ENCODE data around the gene TACC2. TPM values are rescaled to one million over a fixed set of nuclear protein-coding genes. Genes with fewer than 3 reads are reported as not detected.
"Not testable (repeated sequence)": the region's sequence is repeated elsewhere in the genome, so short reads cannot be mapped to it uniquely, and the experiment has no call there.

TACC2 gene
- polyA plus RNA-seq, 1 donor from 2014 or later = not detected

DNA sequence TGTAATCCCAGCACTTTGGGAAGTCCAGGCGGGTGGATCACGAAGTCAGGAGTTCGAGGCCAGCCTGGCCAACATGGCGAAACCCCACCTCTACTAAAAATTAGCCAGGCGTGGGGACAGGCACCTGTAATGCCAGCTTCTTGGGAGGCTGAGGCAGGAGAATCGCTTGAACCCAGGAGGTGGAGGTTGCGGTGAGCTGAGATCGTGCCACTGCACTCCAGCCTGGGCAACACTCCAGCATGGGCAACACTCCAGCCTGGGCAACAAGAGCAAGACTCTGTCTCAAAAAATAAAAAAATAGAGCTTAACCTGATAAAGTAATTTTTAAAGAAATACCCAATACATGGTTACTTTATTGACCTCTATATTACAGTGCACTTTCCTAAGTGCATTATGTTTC is 19.9 kb upstream of the TACC2 start:
- H3K9me3 Mint-ChIP-seq, H3K27ac Mint-ChIP-seq, H3K4me3 Mint-ChIP-seq, H3K27me3 Mint-ChIP-seq, H3K36me3 Mint-ChIP-seq: not testable (repeated sequence)
- peaks cover 14 to 16% (median 15%) of the 10 kb centered on the region in 3 donors for H3K4me1 Mint-ChIP-seq

DNA sequence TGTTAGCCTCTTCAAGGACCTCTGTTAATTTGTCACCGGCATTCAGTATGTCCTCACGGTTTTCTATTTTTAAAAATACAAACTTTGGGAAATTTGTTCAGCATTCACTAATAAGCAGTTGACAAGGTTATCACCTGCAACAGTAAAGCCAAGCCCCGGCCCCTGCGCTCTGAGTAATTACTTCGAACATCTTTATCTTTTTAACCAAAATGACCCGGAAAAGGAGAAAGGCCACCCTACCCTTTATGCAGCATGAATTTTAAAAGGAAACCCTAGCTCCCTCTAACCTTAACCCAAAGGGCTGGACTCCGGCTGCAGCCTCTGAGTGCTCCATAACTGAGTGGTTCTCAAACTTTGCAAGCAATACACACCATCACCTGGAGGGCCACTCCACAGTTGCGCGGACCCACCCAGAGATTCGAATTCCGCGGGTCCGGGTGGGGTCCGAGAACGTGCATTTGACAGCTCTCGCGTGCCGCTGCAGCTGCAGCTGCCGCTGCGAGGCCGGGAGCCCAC is 14.9 kb upstream of the TACC2 start:
- no peaks in the 10 kb centered on the region for H3K9me3 Mint-ChIP-seq
- H3K36me3 Mint-ChIP-seq = no peaks in the 10 kb centered on the region
- H3K4me3 Mint-ChIP-seq = peak overlapping the region; percentile 81 to 94 (median 90)
- H3K27me3 Mint-ChIP-seq = no peaks in the 10 kb centered on the region
- peak overlapping the region in 1 of 3 donors; percentile 81 for H3K27ac Mint-ChIP-seq
- H3K4me1 Mint-ChIP-seq = peaks cover 16 to 22% (median 20%) of the 10 kb centered on the region in 3 donors

DNA sequence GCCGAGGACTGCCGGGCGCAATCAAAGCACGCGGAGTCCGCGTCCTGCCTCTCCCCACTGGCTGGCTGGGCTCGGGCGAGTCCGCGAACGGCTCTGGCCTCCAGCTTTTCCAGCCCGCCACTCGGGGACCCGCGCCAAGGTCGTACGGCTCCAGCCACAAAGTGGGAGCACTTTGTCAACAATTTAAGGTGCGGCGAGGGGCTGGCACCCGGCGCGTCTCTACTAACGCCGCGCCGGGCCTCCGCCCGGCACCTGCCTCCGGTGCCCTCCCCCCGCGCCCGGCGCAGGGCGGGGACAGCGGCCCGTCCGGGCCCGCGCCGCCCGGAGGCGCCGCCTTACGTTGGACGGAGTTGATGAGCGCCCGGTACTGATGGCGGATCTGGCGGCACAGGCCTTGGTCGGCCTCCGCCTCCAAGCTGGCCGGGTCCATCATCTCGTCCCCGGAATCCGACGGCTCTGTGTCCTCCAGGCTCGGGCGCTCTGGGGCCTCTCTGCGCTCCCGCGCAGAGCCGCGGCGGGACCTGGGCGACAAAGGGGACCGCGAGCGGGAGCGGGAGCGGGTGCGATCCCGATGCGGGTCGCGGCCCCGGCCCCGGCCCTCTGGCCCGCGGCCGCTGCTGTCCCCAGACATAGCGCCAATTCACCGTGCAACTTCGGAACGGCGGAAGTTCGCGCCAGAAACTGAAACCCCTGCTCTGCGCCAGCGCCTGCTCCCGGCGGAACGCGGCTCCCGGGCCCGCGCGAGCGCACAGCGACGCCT is 14.2 kb upstream of the TACC2 start, which contains the start of gene NSMCE4A:
NSMCE4A (minus strand) TSS at position 683 of the 760 bp plus-strand sequence; CDS start at position 631, 52 bp downstream.
- Mint-ChIP-seq H3K27me3 (no peaks in the 10 kb centered on the region), H3K4me1 (peaks cover 16 to 22% (median 20%) of the 10 kb centered on the region in 3 donors), H3K9me3 (no peaks in the 10 kb centered on the region), H3K4me3 (peak within 1 kb of the TSS; percentile 81 to 94 (median 90)), H3K27ac (peak within 1 kb of the TSS in 1 of 3 donors; percentile 81), H3K36me3 (no peaks in the 10 kb centered on the region)

DNA sequence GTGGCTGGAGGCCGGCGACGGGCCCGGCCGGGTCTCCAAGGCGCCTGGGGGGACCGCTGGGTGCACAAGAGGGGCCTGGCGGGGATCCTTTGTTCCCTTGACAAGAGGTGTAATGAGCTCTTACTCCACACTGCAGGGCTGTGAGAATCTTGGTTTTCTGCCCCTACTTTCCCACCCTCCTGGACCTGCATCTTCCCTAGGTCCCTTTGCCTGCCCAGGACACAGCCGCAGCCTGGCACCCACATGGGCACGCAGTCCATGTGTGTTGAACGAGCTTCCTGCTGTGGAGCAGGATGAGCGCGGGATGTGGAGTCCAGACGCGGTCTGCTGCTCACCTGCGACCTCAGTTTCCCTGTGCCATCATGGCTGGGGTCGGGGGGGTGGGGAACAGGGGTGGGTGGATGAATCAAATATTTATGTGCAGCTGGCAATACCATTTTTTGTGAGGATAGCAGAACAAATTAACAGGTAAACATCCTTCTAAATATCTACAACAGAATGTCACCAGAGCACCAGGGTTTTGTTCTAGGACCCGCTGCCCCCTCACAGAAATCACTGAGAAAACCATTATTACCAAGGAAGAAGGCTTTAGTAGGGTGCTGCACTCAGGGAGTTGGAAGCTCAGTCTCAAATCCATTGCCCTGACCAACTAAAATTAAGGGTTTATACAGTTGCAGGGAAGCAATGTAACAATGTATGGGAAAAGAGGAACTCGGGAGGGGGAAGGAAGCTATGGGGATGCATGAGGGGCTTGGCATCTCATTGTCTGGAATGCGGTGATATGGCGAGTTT is 13.5 kb upstream of the TACC2 start:
- Mint-ChIP-seq H3K27me3 (no peaks in the 10 kb centered on the region), H3K36me3 (no peaks in the 10 kb centered on the region), H3K27ac (peak overlapping the region in 1 of 3 donors; percentile 53), H3K9me3 (no peaks in the 10 kb centered on the region), H3K4me3 (peak overlapping the region; percentile 78 to 91 (median 90)), H3K4me1 (peaks cover 16 to 22% (median 20%) of the 10 kb centered on the region in 3 donors)

- Mint-ChIP-seq H3K4me1 (peaks cover 16 to 22% (median 18%) of the 10 kb centered on the region in 3 donors), H3K4me3 (peak overlapping the region in 3 of 4 donors; percentile 34 to 90 (median 65)), H3K36me3 (no peaks in the 10 kb centered on the region), H3K27ac (no peak overlapping the region), H3K27me3 (no peaks in the 10 kb centered on the region), H3K9me3 (no peaks in the 10 kb centered on the region)
These were observed 12.4 kb upstream of the TACC2 start for GRCh38 chr10:121976607-121977006.

DNA sequence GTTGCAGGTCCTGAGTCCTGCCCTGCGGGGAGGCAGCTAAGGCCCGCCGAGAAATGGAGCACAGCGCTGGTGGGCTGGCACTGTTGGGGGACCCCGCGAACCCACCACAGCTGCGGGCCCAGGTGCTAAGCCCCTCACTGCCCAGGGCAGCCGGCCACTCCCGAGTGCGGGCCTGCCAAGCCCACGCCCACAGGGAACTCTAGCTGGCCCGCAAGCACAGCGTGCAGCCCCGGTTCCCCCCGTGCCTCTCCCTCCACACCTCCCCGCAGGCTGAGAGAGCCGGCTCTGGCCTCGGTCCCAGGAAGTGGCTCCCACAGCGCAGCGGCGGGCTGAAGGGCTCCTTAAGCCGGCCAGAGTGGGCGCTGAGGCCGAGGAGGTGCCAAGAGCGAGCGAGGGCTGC is 10.5 kb upstream of the TACC2 start:
- H3K4me3 Mint-ChIP-seq = no peak overlapping the region
- no peaks in the 10 kb centered on the region for H3K27me3 Mint-ChIP-seq
- no peak overlapping the region for H3K27ac Mint-ChIP-seq
- H3K36me3 Mint-ChIP-seq = no peaks in the 10 kb centered on the region
- peaks cover under 1 to 1% (median under 1%) of the 10 kb centered on the region in 3 donors for H3K9me3 Mint-ChIP-seq
- H3K4me1 Mint-ChIP-seq = peaks cover 6 to 11% (median 8%) of the 10 kb centered on the region in 3 donors

- Mint-ChIP-seq H3K36me3 (peaks cover 2% of the 10 kb centered on the region), H3K4me3 (no peak overlapping the region), H3K4me1 (peaks cover 0 to 1% (median 0%) of the 10 kb centered on the region in 3 donors), H3K9me3 (peaks cover 5 to 16% (median 10%) of the 10 kb centered on the region in 3 donors), H3K27me3 (peaks cover 3% of the 10 kb centered on the region), H3K27ac (peak overlapping the region in 1 of 3 donors; percentile 53)
These were observed 7.6 kb upstream of the TACC2 start for GRCh38 chr10:121981346-121981745.

GRCh38 chr10:121983852-121984251 is 5.1 kb upstream of the TACC2 start:
- Mint-ChIP-seq H3K4me1 (no peaks in the 10 kb centered on the region), H3K27me3 (peaks cover 7% of the 10 kb centered on the region), H3K4me3 (no peak overlapping the region), H3K27ac (no peak overlapping the region), H3K36me3 (peaks cover 2% of the 10 kb centered on the region), H3K9me3 (peaks cover 5 to 19% (median 12%) of the 10 kb centered on the region in 3 donors)

DNA sequence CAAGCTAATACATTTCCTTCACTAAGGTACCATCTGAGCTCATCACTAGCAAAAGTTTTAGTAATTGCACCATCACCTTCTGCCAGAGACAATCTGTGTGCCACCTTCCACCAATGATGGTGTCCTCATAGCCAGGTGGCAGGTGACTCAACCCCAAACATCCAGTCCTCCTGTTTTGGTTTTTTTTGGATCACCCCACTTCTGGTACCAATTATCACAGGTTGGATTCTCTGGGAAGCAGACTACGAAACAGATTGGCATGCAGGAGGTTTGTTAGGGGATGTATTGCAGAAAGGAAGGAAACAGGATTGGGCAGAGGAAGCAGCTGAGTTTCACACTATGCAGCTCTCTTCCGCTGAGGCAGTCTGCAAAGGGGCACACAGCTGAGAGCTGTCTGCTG is 4.5 kb upstream of the TACC2 start:
- peaks cover 2% of the 10 kb centered on the region for H3K36me3 Mint-ChIP-seq
- H3K9me3 Mint-ChIP-seq = peaks cover 5 to 19% (median 12%) of the 10 kb centered on the region in 3 donors
- H3K27ac Mint-ChIP-seq = no peak overlapping the region
- H3K4me1 Mint-ChIP-seq = no peaks in the 10 kb centered on the region
- H3K4me3 Mint-ChIP-seq = no peak overlapping the region
- peaks cover 10% of the 10 kb centered on the region for H3K27me3 Mint-ChIP-seq

DNA sequence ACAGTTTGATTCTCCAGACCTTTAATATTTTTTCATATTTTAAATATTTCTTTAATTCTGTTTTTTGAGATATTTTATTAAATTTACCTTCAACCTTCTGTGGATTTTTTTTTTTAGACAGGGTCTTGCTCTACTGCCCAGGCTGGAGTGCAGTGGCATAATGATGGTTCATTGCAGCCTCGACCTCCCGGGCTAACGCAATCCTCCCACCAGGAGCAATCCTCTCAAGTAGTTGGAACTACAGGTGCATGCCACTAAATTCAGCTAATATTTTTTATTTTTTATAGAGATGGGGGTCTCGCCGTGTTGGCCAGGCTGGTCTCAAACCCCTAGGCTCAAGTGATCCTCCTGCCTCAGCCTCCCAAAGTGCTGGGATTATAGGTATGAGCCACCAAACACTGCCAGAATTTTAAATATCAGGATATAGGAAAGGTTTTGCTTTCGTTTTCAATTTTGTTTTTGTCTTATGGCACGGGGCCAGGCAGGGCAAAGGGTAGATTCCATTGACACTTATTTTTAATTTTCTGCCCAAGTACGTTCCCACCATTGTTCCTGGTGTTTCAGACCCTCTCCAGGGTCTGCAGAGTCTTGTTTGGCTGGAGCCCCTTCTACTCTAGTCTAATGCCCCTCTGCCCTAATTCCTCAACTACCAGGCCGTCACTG is 1.2 kb downstream of the TACC2 start:
- peak overlapping the region in 1 of 3 donors; percentile 91 for H3K27ac Mint-ChIP-seq
- peak overlapping the region in 1 of 4 donors; percentile 37 for H3K4me3 Mint-ChIP-seq
- H3K9me3 Mint-ChIP-seq = peaks cover 0 to 4% (median 2%) of the 10 kb centered on the region in 3 donors
- H3K27me3 Mint-ChIP-seq = peaks cover 9% of the 10 kb centered on the region
- no peaks in the 10 kb centered on the region for H3K36me3 Mint-ChIP-seq
- H3K4me1 Mint-ChIP-seq = no peaks in the 10 kb centered on the region

GRCh38 chr10:121991727-121992126 is 2.8 kb downstream of the TACC2 start:
- not testable (repeated sequence) for H3K4me3 Mint-ChIP-seq, H3K36me3 Mint-ChIP-seq, H3K4me1 Mint-ChIP-seq, H3K27ac Mint-ChIP-seq, H3K9me3 Mint-ChIP-seq
- H3K27me3 Mint-ChIP-seq = peaks cover 12% of the 10 kb centered on the region

DNA sequence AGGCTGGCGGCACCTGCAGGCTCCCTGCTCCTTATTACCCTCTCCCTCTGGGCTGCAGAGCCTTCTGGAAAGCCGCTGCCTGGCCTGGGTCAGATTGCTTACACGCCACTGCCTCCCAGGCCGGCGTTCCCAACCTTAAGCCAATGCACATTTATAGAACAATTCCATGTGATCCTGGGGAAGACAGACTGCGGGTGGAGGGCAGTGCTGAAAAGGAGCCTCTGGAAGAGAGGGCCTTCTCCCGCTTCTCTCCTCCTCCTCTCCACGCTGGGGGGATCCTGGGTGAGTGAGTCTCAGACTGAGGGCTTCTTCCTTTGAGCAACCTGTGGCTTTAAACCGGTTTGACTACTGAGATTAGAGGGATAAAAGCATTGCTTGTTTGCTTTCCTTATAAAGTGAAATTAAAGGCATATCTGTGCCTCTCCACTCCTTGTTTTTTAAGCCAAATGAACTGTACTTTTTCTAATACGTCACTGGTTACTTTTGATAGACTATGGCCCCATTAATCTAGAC is 5.5 kb downstream of the TACC2 start:
- Mint-ChIP-seq H3K27me3 (peaks cover 5% of the 10 kb centered on the region), H3K4me3 (no peak overlapping the region), H3K27ac (no peak overlapping the region), H3K4me1 (no peaks in the 10 kb centered on the region), H3K36me3 (no peaks in the 10 kb centered on the region), H3K9me3 (peaks cover 0 to 3% (median under 1%) of the 10 kb centered on the region in 3 donors)

- Mint-ChIP-seq H3K27me3 (peaks cover 6% of the 10 kb centered on the region), H3K4me1 (no peaks in the 10 kb centered on the region), H3K36me3 (no peaks in the 10 kb centered on the region), H3K4me3 (no peak overlapping the region), H3K27ac (no peak overlapping the region), H3K9me3 (peaks cover 4 to 32% (median 18%) of the 10 kb centered on the region in 3 donors)
These were observed 9.5 kb downstream of the TACC2 start for GRCh38 chr10:121998462-121998861.

DNA sequence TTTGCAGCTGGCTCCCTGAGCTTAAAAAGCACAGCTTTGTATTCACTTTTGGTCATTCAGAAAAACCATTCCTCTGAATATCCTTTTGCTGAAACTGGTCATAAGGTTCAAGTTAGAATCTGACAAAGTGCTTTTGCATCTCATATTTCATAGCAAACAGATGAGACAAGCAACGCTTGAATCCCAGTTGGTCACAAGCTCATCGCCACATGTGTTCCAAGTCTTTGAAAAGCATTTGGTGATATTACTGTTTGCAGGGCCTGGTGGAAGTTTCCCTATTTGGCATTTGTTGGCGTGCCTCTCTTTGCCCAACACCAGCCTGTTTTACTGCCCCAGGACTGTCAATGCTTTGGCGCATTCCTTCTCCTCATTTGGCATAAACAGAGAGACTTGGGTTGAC is 10.3 kb downstream of the TACC2 start:
- no peak overlapping the region for H3K4me3 Mint-ChIP-seq
- H3K27me3 Mint-ChIP-seq = peaks cover 4% of the 10 kb centered on the region
- H3K27ac Mint-ChIP-seq = no peak overlapping the region
- peaks cover 4 to 32% (median 19%) of the 10 kb centered on the region in 3 donors for H3K9me3 Mint-ChIP-seq
- no peaks in the 10 kb centered on the region for H3K36me3 Mint-ChIP-seq
- no peaks in the 10 kb centered on the region for H3K4me1 Mint-ChIP-seq

Data from IgD-negative memory B cell (primary cell).